NCI-H345 treated with DMSO at 0.1 percent for 48 hours (cell line): ENCODE measurements around the gene HLA-DPA1.

ENCODE experiments used
- DNase-seq: peaks from one replicate; lab custom pipeline; 2025; ENCODE audit not compliant: unreplicated experiment; lab: John Stamatoyannopoulos, UW

HLA-DPA1 gene

GRCh38 chr6:33018418-33018817 is 55.0 kb downstream of the HLA-DPA1 start:
- no peak for DNase-seq

GRCh38 chr6:33017694-33018353 is 55.6 kb downstream of the HLA-DPA1 start:
- DNase-seq = no peak

DNA sequence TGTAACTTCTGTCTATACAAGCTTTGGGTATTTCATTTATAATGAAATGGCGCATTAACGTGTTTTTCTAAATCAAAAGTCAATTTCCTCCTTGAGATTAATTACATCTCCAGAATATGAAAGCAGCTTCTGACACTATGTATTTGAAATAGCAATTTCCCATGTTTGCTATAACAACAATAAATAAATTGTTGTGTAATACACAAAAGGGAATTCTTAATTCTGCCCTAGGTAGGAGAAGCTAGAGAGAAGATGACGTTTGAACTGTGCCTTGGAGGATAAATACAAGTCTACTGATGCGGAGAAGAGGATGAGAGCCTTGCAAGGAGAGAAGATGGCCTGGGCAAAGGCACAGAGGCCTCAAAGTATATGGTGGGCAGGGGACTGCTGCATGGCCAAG is 56.4 kb downstream of the HLA-DPA1 start:
- DNase-seq = no peak

DNA sequence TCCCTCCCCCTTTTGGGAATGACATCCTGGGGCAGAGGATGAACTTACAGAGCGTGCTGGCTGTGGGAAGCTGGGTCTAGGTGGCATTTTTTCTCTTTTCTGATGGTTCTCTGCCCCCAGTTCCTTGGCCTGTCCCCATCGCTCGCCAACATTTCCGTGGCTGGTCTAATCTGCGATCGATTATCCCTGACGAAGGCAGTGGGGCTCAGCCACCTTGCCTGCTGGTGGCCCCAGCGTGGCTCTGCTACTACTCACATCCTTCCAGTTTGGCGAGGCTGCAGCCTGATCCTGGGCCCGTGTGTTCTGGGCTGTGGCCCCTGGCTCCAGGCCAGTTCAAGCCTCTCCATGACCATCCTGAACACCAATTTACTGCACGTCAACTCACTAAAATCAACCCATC is 57.7 kb downstream of the HLA-DPA1 start:
- no peak for DNase-seq

- peak; percentile 70 for DNase-seq
These were observed 58.4 kb downstream of the HLA-DPA1 start for GRCh38 chr6:33014841-33015634.
